Subcutaneous adipose tissue (tissue), 4 donors: Measurements from ENCODE around the gene CENPS. TPM values are rescaled to one million over a fixed set of nuclear protein-coding genes. Genes with fewer than 3 reads are reported as not detected.

ENCODE experiments used
- total RNA-seq, 4 donors: library from RNA; depleted of rRNA; stranded (reverse); fragments of >200 nt; gene quantifications; one replicate each; pipeline ENCODE4 v1.1.0, GENCODE V29; 2016
- TF ChIP-seq, protein P1 (sequence below): fragments of 450-650 bp; IDR thresholded peaks from one replicate; pipeline ENCODE4 v1.5.1; 2016; ENCODE audit warnings: low read depth, mild to moderate bottlenecking, control low read depth, antibody characterized with exemption, moderate library complexity

CENPS gene
- total RNA-seq, 4 donors from 2014 or later, result 3.3 to 11.9 (median 4.7) TPM

DNA sequence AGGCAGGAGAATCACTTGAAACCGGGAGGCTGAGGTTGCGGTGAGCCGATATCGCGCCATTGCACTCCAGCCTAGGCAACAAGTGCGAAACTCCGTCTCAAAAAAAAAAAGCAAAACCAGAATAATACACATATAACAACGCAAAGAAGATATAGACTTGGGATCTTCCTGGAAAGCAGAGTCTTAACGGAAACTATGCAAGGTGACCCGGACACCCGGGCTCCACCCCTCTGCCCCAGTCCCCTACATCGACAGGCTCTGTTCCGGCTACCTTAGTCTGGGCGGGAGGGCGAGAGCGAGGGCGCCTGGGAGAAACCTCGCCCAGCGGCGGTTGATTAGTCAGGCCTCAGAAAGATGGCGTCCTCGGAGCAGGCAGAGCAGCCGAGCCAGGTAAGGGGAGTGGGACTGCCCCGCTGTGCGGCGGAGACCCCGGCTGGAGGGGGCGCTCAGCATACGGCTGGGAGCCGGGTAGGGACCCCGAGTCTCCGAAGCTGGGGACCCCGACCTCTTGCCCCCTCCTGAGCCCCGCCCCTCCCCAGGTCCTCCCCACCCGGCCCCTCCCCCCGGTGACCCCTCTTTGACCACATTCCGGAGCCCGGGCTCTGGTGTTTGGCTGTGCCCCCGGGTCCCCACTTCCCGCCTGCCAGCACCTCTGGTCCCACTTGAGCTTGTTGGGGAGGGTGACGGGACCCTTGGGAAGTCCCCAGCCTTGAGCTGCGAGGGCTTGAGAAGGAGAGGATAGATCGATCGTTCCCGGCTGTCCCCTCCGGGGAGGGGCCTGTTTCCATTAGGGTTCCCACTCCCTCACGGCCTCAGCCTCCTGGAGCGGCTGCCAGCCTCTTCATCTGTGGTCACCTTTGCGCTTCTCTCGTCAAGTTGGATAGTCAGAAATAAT lies 44.6 kb downstream of the CENPS start, which contains the start of gene PEX14:
Gene PEX14, plus strand, starts transcription at position 338 of the 895 bp plus-strand sequence. Its CDS starts 17 bp downstream, at position 355.
- TF ChIP-seq, protein P1, sequence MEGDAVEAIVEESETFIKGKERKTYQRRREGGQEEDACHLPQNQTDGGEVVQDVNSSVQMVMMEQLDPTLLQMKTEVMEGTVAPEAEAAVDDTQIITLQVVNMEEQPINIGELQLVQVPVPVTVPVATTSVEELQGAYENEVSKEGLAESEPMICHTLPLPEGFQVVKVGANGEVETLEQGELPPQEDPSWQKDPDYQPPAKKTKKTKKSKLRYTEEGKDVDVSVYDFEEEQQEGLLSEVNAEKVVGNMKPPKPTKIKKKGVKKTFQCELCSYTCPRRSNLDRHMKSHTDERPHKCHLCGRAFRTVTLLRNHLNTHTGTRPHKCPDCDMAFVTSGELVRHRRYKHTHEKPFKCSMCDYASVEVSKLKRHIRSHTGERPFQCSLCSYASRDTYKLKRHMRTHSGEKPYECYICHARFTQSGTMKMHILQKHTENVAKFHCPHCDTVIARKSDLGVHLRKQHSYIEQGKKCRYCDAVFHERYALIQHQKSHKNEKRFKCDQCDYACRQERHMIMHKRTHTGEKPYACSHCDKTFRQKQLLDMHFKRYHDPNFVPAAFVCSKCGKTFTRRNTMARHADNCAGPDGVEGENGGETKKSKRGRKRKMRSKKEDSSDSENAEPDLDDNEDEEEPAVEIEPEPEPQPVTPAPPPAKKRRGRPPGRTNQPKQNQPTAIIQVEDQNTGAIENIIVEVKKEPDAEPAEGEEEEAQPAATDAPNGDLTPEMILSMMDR, result no peak

GRCh38 chr1:10475510-10475909 lies 45.3 kb downstream of the CENPS start:
- TF ChIP-seq, protein P1, result no peak

- TF ChIP-seq, protein P1, result no peak
These were observed 49.1 kb downstream of the CENPS start for GRCh38 chr1:10479296-10479695.

- TF ChIP-seq, protein P1, result no peak
These were observed 50.4 kb downstream of the CENPS start for GRCh38 chr1:10480614-10481013.

DNA sequence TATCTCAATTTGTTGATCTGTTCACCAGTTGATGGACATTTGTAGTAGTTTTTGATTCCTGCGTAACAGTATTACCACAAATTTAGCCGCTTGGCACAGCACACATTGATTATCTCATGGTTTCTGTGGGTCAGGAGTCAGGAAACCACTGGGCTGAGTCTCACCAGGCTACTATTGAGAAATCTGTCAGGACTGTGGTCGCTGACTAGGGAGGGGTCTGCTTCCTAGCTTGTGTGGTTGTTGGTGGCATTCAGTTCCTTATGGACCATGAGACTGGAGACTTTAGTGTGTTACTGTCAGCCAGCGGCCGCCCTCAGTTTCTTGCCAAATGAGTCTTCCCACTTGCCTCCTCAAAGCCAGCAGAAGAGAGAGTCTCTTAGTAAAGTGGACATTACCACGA lies 54.3 kb downstream of the CENPS start:
- TF ChIP-seq, protein P1, result no peak

DNA sequence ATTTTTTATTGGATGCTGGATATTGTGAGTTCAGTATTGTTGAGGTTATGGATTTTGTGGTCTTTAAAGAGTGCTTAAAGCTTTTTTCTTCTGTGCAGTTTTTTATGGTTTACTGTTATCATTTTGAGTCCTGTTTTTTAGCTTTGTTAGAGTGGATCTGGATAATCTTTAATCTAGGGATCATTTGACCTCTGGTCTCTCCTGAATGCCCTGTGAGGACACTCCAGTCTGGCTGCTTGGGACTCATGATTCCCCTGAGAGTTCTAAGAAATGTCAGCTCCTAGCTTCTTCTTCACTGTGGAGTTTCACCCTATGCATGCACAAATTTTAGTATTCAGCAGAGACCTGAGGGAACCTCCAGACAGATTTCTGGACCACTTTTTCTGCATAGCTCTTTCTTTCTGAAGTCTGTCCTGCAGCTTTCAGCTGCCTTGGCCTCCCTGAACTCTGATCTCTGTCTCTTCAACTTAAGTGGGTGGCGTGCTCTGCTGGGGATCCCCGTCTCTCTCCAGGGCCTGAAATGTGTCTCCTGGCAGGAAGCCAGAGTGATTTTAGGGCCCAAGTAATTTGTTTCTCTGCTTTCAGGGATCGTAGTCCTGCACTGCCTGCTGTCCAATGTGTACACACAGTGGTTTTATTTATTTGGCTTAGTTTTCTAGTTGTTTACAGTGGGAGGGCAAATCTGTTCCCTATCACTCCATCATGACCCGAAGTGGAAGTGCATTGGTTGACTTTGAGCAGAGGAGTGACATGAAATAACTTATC lies 59.2 kb downstream of the CENPS start:
- TF ChIP-seq, protein P1, result no peak
